Mucosa of gallbladder (tissue), 1 donor: Measurements from ENCODE around the gene ATP5PD. TPM values are rescaled to one million over a fixed set of nuclear protein-coding genes. Genes with fewer than 3 reads are reported as not detected.
A peak's percentile ranks its signal among the peaks of the same experiment; 100 is the strongest.
"Not testable (repeated sequence)": the region's sequence is repeated elsewhere in the genome, so short reads cannot be mapped to it uniquely, and the experiment has no call there.

Experiments
- DNase-seq: peaks from one replicate; pipeline ENCODE4 v3.0.0-alpha.2; 2020; ENCODE audit warnings: low spot score
- total RNA-seq: library from RNA; stranded (reverse); gene quantifications from one replicate; pipeline ENCODE4 v1.2.1, GENCODE V29; 2021
- donor health status: DM: no; HTN: no; CAD: no.

ATP5PD gene
- total RNA-seq, 1 donor from 2014 or later = 226 TPM

DNA sequence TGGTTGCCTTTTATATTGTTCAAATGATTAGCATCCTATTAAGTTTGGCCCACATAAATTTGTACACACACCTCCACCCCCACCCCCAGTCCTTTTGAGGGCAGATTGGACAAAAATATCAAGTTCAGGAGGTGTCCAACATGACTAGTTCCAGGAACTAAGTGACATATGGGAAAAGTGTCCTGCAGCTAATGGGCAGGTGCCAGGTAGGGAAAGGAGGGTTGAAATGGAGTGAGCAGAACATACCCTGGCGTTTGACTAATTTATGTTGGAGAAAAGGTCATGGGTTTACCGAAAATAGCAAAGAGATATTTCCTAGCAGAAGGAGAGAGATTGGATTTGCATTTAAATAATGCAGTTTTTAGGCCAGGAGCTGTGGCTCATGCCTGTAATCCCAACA is 5.2 kb upstream of the ATP5PD start:
- DNase-seq = no peak

DNA sequence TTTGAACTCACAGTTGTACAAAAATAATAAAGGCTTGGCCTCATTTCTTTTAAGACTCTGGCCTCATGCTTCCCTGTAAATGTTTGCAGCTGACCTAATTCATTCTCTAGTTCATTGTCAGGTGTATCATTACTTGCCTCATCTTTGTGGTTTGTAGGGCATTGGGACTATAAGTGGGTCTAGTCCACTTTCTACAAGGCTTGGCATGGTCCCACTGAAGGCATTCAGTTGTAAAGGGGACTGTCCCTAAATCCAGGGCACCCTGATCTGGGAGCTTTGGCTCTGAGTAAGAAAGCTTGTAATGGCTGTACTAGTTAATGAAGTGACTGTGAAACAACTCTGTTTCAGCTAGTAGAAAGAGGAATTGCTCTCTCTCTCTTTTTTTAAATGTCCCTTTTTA is 2.9 kb upstream of the ATP5PD start:
- DNase-seq = no peak

DNA sequence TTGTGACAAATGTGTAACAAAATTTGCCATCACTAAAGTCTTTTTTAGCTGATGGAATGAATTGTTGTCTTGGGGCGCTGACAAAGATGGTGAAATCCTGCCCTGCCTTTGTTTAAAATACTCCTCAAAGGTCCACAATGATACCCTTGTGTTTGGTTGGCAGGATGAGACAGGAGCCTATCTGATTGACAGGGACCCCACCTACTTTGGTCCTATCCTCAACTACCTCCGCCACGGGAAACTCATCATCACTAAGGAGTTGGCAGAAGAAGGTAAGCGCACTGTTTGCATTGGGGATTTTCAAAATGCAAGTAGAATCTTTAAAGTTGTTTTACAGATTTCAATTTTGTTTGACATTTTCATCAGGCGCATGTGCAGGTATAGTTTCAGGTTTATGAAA is 2.3 kb upstream of the ATP5PD start:
- no peak for DNase-seq

DNA sequence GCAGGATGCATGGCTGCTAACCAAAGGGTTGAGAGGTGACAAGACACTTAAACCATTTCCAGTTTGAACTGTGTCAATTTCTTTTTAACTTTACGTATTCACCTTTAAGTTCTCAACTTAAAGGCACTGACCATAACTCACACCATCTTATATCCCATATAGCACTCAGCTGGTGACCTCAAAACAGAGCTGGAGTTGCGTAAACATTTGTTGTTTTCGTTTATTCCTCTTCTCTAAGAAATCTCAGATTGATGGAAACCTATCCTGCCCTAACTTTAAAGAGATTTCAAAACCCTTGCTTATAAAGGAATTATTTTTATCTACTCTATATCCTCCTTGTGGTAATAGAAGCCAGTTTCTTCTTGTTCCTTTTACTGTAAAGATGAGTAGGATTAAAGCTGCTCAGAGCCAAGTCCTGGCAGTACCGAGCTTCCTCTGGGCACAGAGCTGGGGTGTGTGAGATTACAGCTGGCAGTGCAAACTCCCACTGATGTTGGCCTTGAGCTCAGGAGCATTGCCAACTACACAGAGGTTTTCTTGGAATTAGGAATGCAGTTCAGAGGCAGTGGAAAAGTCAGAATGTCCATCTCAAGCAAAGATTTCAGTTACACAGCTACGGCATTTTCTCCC is 1.6 kb upstream of the ATP5PD start:
- DNase-seq = no peak

DNA sequence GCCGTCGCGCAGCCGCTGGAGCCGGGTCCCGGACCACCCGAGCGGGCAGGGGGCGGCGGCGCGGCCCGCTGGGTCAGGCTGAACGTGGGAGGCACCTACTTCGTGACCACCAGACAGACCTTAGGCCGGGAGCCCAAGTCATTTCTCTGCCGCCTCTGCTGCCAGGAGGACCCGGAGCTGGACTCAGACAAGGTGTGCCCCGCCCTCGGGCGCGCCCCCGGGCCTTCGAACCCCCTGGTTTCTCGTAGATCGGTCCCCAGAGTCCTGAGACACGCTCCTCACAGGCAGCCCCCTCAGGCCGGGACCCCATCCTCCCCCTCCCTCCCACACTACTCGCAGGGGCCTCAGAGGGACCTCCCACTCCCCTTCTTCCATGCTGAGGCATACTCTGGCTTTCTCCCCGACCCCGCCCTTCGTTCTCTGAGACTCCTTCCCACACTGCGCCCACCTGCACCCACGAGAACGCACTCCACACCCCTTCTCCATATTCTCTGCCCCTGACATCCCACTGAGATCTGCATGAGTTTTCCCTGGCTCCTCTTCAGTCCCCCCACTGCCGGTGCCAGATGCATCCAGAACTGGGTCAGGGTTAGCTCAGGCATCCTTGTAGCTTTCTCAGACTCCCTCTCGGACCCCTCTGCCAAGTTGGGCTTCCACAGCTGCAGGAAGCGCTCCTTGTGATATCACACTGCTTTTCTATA is 779 bp upstream of the ATP5PD start:
- no peak for DNase-seq

DNA sequence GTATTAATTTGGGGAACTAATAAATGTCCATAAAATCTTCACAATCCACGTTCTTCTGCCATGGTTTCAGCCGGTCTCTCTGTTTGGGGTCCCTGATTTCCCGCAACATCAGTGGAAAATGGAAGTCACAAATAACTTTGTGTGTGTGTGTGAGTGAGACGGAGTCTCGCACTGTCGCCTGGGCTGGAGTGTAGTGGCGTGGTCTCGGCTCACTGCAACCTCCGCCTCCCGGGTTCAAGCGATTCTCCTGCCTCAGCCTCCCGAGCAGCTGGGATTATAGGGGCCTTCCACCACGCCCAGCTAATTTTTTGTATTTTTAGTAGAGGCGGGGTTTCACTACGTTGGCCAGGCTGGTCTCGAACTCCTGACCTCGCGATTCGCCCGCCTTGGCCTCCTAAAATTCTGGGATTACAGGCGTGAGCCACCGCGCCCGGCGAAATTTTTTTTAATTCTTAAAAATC is 793 bp downstream of the ATP5PD start:
- not testable (repeated sequence) for DNase-seq

DNA sequence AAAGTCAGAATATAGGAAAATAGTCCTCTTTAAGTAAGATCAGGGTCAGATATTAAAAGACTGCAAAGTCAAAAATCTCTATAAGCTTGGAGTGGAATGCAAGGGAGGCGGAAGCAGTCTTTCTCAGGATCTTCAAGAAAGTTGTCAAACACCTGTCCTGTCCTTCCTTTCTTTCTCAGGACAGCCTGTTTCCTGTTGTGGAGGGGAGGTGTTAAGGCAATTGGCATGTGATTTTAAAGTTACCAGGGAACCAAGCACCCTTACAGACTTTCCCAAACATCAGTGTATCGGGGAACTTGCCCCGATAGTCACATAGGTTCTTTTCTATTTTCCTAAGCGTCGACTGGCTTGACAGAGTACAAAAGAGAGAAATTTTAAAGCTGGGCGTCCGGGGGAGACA is 2.1 kb downstream of the ATP5PD start:
- DNase-seq = no peak

DNA sequence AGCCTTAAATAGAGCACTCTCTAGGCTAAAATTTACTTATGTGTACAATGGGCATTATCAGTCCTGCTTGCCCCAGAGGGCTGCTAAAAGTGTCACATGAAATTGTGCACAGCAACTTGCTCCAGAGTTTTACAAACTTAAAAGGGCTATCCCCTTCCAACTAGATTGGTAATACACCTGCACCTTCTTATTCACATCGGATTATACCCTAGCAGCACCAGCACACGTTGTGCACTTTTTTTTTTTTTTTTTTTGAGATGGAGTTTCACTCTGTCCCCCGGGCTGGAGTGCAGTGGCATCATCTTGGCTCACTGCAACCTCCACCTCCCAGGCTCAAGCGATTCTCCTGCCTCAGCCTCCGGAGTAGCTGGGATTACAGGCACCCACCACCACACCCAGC is 3.0 kb downstream of the ATP5PD start:
- DNase-seq = not testable (repeated sequence)

DNA sequence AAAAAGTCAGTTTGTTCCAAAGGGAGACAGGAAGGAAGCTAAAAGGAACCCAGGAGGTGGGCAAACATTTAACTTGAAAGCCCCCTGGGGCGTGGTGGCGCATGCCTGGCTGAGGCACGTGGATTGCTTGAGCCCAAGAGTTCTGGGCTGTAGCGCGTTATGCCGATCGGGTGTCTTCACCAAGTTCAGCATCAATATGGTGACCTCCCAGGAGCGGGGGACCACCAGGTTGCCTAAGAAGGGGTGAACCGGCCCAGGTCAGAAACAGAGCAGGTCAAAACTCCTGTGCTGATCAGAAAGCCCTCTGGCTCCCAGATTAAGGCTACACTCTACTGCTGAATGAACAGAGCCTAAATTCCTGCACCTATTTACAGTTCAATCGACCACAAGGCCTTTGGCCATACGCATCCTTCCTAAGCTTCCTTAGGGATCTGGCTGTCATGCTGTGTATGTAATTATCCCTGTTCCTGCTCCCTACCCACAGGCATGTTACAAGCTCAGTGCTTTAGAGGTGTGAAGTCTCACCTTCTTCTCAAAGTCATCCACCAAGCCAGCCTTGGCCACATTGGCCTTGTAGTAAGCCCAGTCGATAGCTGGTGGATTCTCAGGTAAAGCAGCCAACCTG is 5.0 kb downstream of the ATP5PD start:
- DNase-seq = no peak

DNA sequence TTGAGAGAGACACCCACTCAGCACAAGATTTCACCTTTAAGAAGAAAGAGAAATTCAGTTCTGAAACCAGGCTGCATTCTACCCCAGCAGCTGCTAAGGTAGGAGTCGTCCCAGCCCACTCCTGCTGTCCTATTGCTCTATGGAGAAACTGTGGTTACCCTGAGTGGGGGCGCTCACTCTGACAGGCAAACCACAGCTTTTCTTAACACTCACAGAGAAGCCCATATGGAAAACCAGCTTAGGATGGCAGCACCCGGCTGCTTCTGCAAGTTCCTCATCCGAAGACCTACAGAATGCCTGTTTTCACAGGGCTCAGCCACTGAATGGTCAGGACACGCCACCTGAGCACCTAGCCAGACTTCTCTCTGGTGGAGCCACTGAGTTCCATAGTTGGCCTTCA is 7.5 kb downstream of the ATP5PD start:
- no peak for DNase-seq

DNA sequence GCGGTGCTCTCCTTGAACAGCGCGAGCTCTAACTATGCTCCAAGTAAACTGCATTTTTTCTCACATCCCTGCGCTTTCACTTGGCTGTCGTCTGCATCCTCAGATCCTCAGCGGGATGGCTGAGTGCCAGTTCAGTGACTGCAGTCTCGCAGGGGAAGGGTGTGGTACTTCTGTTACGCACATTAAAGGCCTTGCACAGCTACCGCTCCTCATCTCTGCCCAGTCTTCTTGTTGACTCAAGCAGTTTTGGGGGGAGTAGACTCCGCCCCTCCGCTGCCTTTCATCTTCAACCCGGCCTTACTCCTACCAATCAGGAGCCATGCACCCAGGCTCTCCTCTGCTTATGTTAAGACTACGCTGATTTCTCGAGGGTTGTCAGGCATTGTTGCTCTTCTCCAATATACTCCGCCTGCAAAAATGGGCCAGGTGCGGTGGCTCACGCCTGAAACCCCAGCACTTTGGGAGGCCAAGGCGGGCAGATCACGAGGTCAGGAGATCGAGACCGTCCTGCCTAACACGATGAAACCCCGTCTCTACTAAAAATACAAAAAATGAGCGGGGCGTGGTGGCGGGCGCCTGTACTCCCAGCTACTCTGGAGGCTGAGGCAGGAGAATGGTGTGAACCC is 10.0 kb downstream of the ATP5PD start:
- peak; percentile 73 for DNase-seq

DNA sequence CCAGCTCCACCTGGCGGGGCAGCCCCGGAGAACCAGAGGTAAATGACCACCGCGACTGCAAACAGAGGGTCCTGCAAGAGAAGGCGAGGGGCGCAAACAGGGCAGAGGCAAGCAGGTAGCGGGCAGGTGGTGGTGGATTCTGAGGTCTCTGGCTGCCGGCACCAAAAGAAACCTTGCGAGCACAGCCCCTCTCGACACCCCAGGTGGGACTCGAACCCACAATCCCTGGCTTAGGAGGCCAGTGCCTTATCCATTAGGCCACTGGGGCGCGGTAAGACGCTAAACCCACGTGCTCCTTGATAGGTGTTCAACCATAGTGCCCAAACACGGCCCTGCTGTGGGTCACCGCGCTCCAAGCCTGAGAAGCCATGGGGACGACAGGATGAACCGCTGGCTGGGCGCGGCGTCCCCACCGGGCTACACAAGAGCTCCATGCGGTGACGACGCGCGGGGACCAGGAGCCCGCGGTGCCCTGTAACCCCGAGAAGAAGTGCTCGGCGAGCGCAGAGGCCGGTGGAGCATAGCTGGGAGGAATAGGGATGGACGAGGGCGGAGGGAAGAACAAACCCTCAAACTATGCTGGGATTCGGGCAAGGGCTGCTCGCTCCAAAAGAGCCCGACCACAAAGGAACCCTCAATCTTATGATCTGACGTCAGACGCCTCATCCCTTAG is 12.4 kb downstream of the ATP5PD start:
- peak; percentile 91 for DNase-seq

DNA sequence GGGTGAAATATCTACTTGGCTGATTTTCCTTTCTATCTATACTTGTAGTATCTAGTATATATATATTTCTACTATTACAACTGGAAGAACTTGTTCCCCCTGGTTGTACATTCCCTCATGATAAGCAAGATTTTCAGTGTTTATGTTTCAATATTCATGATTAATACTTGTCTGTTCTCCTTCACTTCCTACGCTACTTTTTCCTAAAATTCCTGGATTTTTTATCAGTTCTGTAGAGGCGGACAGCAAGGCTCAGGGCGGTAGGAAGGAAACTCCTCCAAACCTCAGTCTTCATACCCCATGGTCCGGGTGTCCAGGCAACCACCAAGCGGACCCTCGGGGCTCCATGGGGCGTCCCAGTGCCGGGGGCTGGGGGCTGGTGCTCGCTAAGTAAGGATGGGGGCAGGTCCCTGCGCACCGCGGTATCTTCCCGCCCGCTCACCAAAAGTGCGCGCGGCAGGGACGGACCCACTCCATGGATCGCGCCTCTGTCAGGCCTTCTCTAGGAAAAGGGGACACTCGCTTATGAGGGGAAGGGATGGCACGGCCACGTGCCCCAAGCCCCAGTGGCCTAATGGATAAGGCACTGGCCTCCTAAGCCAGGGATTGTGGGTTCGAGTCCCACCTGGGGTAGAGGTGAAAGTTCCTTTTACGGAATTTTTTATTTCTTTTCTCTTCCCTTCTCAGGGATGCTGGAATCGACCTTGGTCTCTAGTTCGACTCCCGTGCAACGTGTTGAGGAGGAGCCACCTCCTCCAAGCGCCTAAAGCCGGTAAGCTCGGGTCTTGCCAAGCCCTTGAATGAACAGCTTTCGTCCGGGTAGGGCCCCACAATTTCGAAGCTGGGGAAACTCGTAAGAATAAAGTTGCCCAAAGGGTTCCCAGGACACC is 13.2 kb downstream of the ATP5PD start:
- DNase-seq = peak; percentile 96

DNA sequence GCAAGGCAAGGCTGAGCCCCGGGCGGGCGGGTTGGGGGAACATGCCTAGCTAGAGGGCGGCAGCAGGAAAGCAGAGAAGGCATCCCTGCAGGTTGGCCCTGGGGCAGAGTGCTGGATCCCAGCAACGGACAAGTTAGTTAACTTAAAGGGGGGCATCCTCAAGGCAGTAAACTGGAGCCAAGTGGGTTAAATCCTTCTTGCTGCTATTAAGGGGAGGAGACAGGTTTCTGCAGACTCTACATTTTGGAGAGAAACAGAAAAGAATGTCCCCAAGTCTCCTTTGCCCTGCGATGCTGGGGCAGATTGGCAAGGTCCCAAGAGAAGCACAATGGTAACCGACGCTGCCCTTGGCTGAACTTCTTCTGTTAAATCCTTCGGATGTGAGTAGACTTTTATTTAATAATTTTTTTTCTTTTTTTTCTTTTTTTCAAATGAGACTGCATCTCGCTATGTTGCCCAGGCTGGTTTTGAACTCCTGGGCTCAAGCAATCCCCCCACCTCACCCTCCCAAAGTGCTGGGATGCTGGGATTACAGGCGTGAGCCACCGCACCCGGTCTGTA is 14.0 kb downstream of the ATP5PD start:
- peak; percentile 30 for DNase-seq

DNA sequence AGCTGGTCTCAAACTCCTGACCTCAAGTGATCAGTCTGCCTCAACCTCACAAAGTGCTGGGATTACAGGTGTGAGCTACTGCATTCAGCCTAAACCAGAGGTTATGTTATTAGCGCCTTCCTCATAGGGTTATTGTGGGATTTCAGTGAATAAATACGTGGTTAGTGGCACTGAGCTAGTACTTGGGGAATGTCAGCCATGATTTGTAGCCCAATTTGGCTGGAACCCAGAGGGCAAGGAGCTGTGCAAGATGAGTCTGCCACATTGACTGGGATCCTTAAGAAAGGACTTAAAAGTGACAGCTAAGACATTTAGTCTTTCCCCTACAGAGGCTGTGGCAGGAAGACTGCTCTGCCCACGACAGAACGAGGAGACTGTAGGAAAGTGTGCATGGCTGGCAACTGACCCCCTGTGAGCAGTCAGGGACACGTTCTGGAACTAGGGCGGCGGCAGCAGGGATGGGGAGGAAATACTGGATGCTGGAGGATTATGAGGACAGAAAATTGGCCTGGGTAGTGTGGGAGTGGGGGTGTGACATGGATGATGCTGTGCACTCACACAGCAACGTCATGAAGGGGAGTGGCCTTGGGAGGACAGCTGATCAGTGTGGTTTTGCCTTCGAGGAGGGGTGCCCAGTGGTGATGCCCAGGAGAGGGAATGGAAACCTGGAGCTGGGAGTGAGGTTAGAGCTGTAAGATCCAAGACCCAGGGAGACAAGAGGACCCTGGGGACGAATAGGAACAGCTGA is 14.6 kb downstream of the ATP5PD start:
- DNase-seq = peak; percentile 72

DNA sequence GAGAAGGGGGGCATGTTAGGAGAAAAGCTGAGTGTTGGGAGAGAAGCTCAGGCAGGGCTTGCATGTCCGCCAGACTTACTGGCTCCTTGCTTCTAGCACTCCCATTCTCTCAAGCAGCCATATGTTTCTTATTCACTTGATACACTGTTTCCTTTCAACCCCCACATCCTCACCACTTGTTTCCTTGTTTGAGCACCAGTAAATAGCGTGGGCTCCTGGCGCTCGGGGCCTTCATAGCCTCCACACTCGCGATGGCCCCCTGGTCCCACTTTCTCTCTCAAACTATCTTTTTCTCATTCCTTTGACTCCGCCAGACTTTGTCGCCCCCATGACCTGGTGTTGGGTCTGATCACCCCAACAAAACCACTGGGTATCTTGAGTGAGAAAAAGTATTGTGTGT is 16.6 kb downstream of the ATP5PD start:
- DNase-seq = no peak

DNA sequence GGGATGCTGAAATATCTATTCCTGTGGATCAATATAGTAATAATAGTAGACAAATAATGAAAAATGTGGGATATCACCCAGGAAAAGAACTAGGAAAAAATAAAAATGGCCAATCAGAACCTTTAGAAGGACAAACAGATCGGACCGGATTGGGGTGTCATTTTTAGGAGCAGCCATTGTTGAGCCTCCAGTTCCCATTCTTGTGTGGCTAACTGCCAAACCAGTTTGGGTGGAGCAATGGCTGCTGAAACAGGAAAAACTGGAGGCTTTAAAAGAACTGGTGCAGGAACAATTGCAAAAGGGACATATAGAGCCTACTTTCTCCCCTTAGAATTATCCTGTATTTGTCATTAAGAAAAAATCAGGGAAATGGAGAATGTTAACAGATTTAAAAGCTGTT is 20.1 kb downstream of the ATP5PD start:
- not testable (repeated sequence) for DNase-seq

DNA sequence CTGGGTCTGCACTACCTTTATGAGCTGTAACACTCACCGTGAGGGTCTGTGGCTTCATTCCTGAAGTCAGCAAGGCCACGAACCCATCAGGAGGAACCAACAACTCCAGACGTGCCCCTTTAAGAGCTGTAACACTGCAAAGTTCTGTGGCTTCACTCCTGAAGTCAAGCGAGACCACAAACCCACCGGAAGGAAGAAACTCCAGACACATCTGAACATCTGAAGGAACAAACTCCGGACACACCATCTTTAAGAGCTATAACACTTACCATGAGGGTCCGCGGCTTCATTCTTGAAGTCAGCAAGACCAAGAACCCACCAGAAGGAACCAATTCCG is 21.4 kb downstream of the ATP5PD start:
- DNase-seq = not testable (repeated sequence)

DNA sequence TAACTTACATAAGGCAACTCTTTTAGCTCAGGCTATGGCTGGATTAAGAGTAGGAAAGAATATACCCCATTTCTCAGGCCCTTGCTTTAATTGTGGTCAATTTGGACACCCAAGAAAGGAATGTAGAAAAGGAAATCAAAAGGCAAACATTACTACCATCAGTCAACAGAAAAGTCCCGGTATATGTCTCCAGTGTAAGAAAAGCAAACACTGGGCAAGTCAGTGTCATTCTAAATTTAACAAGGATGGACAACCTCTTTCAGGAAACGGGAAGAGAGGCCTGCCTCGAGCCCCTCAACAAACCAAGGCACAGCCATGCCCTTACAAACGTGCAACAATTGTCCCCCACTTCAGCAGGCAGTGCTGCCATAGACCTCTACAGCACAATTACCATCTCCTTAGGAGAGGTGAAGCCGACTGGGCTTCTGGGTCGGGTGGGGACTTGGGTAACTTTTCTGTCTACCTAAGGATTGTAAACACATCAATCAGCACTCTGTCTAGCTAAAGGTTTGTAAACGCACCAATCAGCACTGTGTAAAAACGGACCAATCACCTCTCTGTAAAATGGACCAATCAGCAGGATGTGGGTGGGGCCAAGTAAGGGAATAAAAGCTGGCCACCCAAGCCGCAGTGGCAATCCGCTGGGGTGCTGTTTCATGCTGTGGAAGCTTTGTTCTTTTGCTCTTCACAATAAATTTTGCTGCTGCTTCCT is 21.9 kb downstream of the ATP5PD start:
- DNase-seq = no peak
